A549 (cell line): ENCODE results near the gene TBPL2.

Source experiments
- BCL3 ChIP-seq: fragments of >200 bp; sonication (Bioruptor Twin); formaldehyde crosslinking; IDR thresholded peaks from 3 replicates; pipeline ENCODE4 v1.6.1; 2016
- CBX8 ChIP-seq: fragments of 200-600 bp; sonication (generic); IDR thresholded peaks from 2 replicates; pipeline ENCODE4 v1.6.1; 2016
- CTCF ChIP-seq: fragments of >200 bp; sonication (Bioruptor Twin); formaldehyde crosslinking; IDR thresholded peaks from 3 replicates; pipeline ENCODE4 v1.5.1; 2016
- EP300 ChIP-seq, 2 experiments: fragments of >200 bp; sonication (Bioruptor Twin); formaldehyde crosslinking; IDR thresholded peaks; 2 replicates in 1 of 2; 3 replicates in 1 of 2; pipeline ENCODE4 v1.6.1; 2016 to 2017
- JUNB ChIP-seq: fragments of >200 bp; sonication (Bioruptor Twin); formaldehyde crosslinking; IDR thresholded peaks from 2 replicates; pipeline ENCODE4 v1.6.1; 2016
- RFX5 ChIP-seq: fragments of 450-650 bp; IDR thresholded peaks from 2 replicates; pipeline ENCODE4 v1.7.1; 2014; ENCODE audit warnings: antibody characterized with exemption, mild to moderate bottlenecking, moderate library complexity

GRCh38 chr14:55438066-55438683 lies 2.2 kb downstream of the TBPL2 start:
- TF ChIP-seq CTCF (peak; percentile 86), RFX5 (no peak), CBX8 (no peak), JUNB (no peak), BCL3 (no peak), EP300 (IDR thresholded peaks at IDR 0.05) (no peak)
